Measurements from ENCODE around the gene SPRED3.
"Not testable (repeated sequence)": the region's sequence is repeated elsewhere in the genome, so short reads cannot be mapped to it uniquely, and the experiment has no call there.

The SPRED3 gene

GRCh38 chr19:38425810-38426466 lies 37.4 kb downstream of the SPRED3 start, which contains the start of gene RASGRP4:
Gene RASGRP4, minus strand, starts transcription at chr19:38426219. Its CDS starts 128 bp downstream, at chr19:38426091.
- Histone ChIP-seq H3K4me2 (ENCODE audit: insufficient read depth, low read length) (peak within 1 kb of the TSS; percentile 29), H3K9ac (ENCODE audit: low read depth, low read length) (no peak within 1 kb of the TSS)

GRCh38 chr19:38427035-38427677 lies 38.7 kb downstream of the SPRED3 start:
- H3K4me1 ChIP-seq (ENCODE audit: insufficient read depth, low read length); H3K79me2 ChIP-seq (ENCODE audit: insufficient read depth, low read length); DNase-seq; H2AFZ ChIP-seq (ENCODE audit: low read depth, low read length); H4K20me1 ChIP-seq (ENCODE audit: insufficient read depth, low read length); H3K36me3 ChIP-seq (ENCODE audit: insufficient read depth, low read length); H3K27ac ChIP-seq (ENCODE audit: low read length); ATAC-seq (ENCODE audit: insufficient read depth, low read depth); H3K4me3 ChIP-seq (ENCODE audit: low read depth in 1 of 2, low read length in 2 of 2); H3K9ac ChIP-seq (ENCODE audit: low read depth, low read length); H3K27me3 ChIP-seq (ENCODE audit: insufficient read depth, low read length, poor library complexity); H3K4me2 ChIP-seq (ENCODE audit: insufficient read depth, low read length); H3K9me3 ChIP-seq (ENCODE audit: insufficient read depth, low read length, severe bottlenecking): not testable (repeated sequence)

More at GRCh38 chr19:38425810-38426466, 37.4 kb downstream of the SPRED3 start, which contains the start of gene RASGRP4:
- Histone ChIP-seq H3K9me3 (ENCODE audit: insufficient read depth, low read length, severe bottlenecking) (no peaks in the 10 kb centered on the region), H3K27me3 (ENCODE audit: insufficient read depth, low read length, poor library complexity) (no peaks in the 10 kb centered on the region), H3K4me3 (ENCODE audit: low read depth in 1 of 2, low read length in 2 of 2) (no peak within 1 kb of the TSS), H3K4me1 (ENCODE audit: insufficient read depth, low read length) (peaks cover 7% of the 10 kb centered on the region), H3K27ac (ENCODE audit: low read length) (no peak within 1 kb of the TSS), H4K20me1 (ENCODE audit: insufficient read depth, low read length) (no peaks in the 10 kb centered on the region; the same call in 1 of the 2 replicates), H3K79me2 (ENCODE audit: insufficient read depth, low read length) (no peaks in the 10 kb centered on the region), H3K36me3 (ENCODE audit: insufficient read depth, low read length) (no peaks in the 10 kb centered on the region), H2AFZ (ENCODE audit: low read depth, low read length) (no peak within 1 kb of the TSS)
- peak; percentile 90 for ATAC-seq (ENCODE audit: insufficient read depth, low read depth)
- DNase-seq, result peak; percentile 72
- no peak for TF ChIP-seq EZH2 (IDR thresholded peaks at IDR 0.05; ENCODE audit: borderline replicate concordance, low read depth, low read length, severe bottlenecking)
- TF ChIP-seq CTCF (IDR thresholded peaks at IDR 0.05; ENCODE audit: borderline replicate concordance, extremely low read depth, low read length, poor library complexity, severe bottlenecking), result no peak

GRCh38 chr19:38429055-38429810 lies 40.7 kb downstream of the SPRED3 start:
- Histone ChIP-seq H3K79me2 (ENCODE audit: insufficient read depth, low read length) (no peaks in the 10 kb centered on the region), H3K9me3 (ENCODE audit: insufficient read depth, low read length, severe bottlenecking) (no peaks in the 10 kb centered on the region), H4K20me1 (ENCODE audit: insufficient read depth, low read length) (no peaks in the 10 kb centered on the region), H3K4me3 (ENCODE audit: low read depth in 1 of 2, low read length in 2 of 2) (no peak overlapping the region), H3K4me2 (ENCODE audit: insufficient read depth, low read length) (no peak overlapping the region), H3K4me1 (ENCODE audit: insufficient read depth, low read length) (peaks cover 7% of the 10 kb centered on the region), H3K9ac (ENCODE audit: low read depth, low read length) (no peak overlapping the region), H3K27me3 (ENCODE audit: insufficient read depth, low read length, poor library complexity) (no peaks in the 10 kb centered on the region), H3K27ac (ENCODE audit: low read length) (no peak overlapping the region), H2AFZ (ENCODE audit: low read depth, low read length) (no peak overlapping the region), H3K36me3 (ENCODE audit: insufficient read depth, low read length) (no peaks in the 10 kb centered on the region)
- DNase-seq (no peak), ATAC-seq (ENCODE audit: insufficient read depth, low read depth) (no peak)
- no peak for TF ChIP-seq EZH2 (IDR thresholded peaks at IDR 0.05; ENCODE audit: borderline replicate concordance, low read depth, low read length, severe bottlenecking)
- no peak for TF ChIP-seq CTCF (IDR thresholded peaks at IDR 0.05; ENCODE audit: borderline replicate concordance, extremely low read depth, low read length, poor library complexity, severe bottlenecking)

GRCh38 chr19:38429811-38430156 lies 41.3 kb downstream of the SPRED3 start:
- Histone ChIP-seq H3K9ac (ENCODE audit: low read depth, low read length) (no peak overlapping the region), H2AFZ (ENCODE audit: low read depth, low read length) (no peak overlapping the region), H3K79me2 (ENCODE audit: insufficient read depth, low read length) (no peaks in the 10 kb centered on the region), H3K9me3 (ENCODE audit: insufficient read depth, low read length, severe bottlenecking) (no peaks in the 10 kb centered on the region), H3K4me2 (ENCODE audit: insufficient read depth, low read length) (no peak overlapping the region), H3K36me3 (ENCODE audit: insufficient read depth, low read length) (no peaks in the 10 kb centered on the region), H3K4me1 (ENCODE audit: insufficient read depth, low read length) (peaks cover 7% of the 10 kb centered on the region), H3K27me3 (ENCODE audit: insufficient read depth, low read length, poor library complexity) (no peaks in the 10 kb centered on the region), H4K20me1 (ENCODE audit: insufficient read depth, low read length) (no peaks in the 10 kb centered on the region), H3K27ac (ENCODE audit: low read length) (no peak overlapping the region), H3K4me3 (ENCODE audit: low read depth in 1 of 2, low read length in 2 of 2) (no peak overlapping the region)
- DNase-seq (no peak), ATAC-seq (ENCODE audit: insufficient read depth, low read depth) (no peak)
- TF ChIP-seq EZH2 (IDR thresholded peaks at IDR 0.05; ENCODE audit: borderline replicate concordance, low read depth, low read length, severe bottlenecking), result no peak
- no peak for TF ChIP-seq CTCF (IDR thresholded peaks at IDR 0.05; ENCODE audit: borderline replicate concordance, extremely low read depth, low read length, poor library complexity, severe bottlenecking)

All from DND-41 (cell line).